HCT116 (cell line): Measurements from ENCODE around the gene DOK5. TPM values are rescaled to one million over a fixed set of nuclear protein-coding genes. Genes with fewer than 3 reads are reported as not detected.

Source experiments
- ATAC-seq: fragments of 200-7000 bp; cut with Tn5 transposase; 2 replicates; pipeline ENCODE4 v1.9.1; 2020; ENCODE audit warnings: mild to moderate bottlenecking, moderate library complexity
- BruUV-seq: library from RNA; stranded (reverse); fragments of 400-500 nt; replicated peaks from 2 replicates; lab custom pipeline; 2021; lab: Mats Ljungman, UMichigan
- CTCF ChIA-PET: fragments of 300-600 bp; sonication (Branson Sonifier 250); formaldehyde crosslinking; loops from one replicate; lab custom pipeline; 2021; ENCODE audit warnings: antibody characterized with exemption; lab: Charles Lee
- POLR2A ChIA-PET: fragments of 300-600, 350-600 bp; sonication (Branson Sonifier 250); formaldehyde crosslinking; loops from one replicate; lab custom pipeline; 2021; ENCODE audit warnings: antibody characterized with exemption; lab: Charles Lee
- RAD21 ChIA-PET, 2 experiments: fragments of 300-600 bp; sonication (Branson Sonifier 250); formaldehyde crosslinking; loops; one replicate each; lab custom pipeline; 2023; ENCODE audit warnings: low total read pairs in 2 of 2; ENCODE audit not compliant: uncharacterized antibody in 2 of 2, unreplicated experiment in 2 of 2, low non-redundant PET in 1 of 2; lab: Charles Lee
- DNase-seq: peaks from one replicate; pipeline ENCODE4 v3.0.0-alpha.2; 2010; ENCODE audit warnings: low read depth, low spot score
- H2AFZ ChIP-seq: fragments of 200-600 bp; shearing (Covaris generic), sonication (generic); 2 replicates; pipeline ENCODE4 v1.6.1; 2017; ENCODE audit warnings: low read depth, mixed run types, mixed read lengths, antibody characterized with exemption, low read length; ENCODE audit not compliant: poor library complexity, severe bottlenecking
- H3K27ac ChIP-seq: 2 replicates; pipeline ENCODE4 v1.5.1; 2012; ENCODE audit warnings: low read depth, low read length
- H3K27me3 ChIP-seq: fragments of 200-600 bp; sonication (generic); 2 replicates; pipeline ENCODE4 v1.6.1; 2016; ENCODE audit warnings: mixed run types, low read length, mixed read lengths; ENCODE audit not compliant: insufficient read depth
- H3K36me3 ChIP-seq, 2 experiments: fragments of 200-500 bp in 1 of 2; fragments of 200-600 bp in 1 of 2; sonication (Bioruptor generic) in 1 of 2; sonication (generic) in 1 of 2; 2 replicates each; pipeline versions ENCODE4 v1.5.1 to v1.6.1; 2014 to 2016; ENCODE audit warnings: low read length in 2 of 2, inconsistent platforms in 1 of 2, mixed read lengths in 1 of 2, mixed run types in 1 of 2; ENCODE audit not compliant: insufficient read depth in 2 of 2, control insufficient read depth in 1 of 2
- H3K4me1 ChIP-seq, 2 experiments: fragments of 200-600 bp in 1 of 2; sonication (generic) in 1 of 2; 2 replicates each; pipeline versions ENCODE4 v1.5.1 to v1.6.1; 2012 to 2017; ENCODE audit warnings: low read length in 2 of 2, inconsistent platforms in 1 of 2, mild to moderate bottlenecking in 1 of 2, mixed read lengths in 1 of 2, mixed run types in 1 of 2, moderate library complexity in 1 of 2; ENCODE audit not compliant: insufficient read depth in 2 of 2, control insufficient read depth in 1 of 2
- H3K4me2 ChIP-seq: fragments of 200-600 bp; sonication (generic); 2 replicates; pipeline ENCODE4 v1.6.1; 2017; ENCODE audit warnings: mixed run types, low read length, mixed read lengths
- H3K4me3 ChIP-seq, 2 experiments: fragments of 200-600 bp in 1 of 2; sonication (generic) in 1 of 2; replicated peaks in 1 of 2; 2 replicates each; pipeline ENCODE4 v1.5.1; 2011 to 2016; ENCODE audit warnings: low read length in 2 of 2, control low read depth in 1 of 2, low read depth in 1 of 2, mild to moderate bottlenecking in 1 of 2, mixed read lengths in 1 of 2, mixed run types in 1 of 2
- H3K79me2 ChIP-seq: fragments of 200-600 bp; sonication (generic); 2 replicates; pipeline ENCODE4 v1.6.1; 2017; ENCODE audit warnings: mild to moderate bottlenecking, mixed run types, low read length, moderate library complexity, mixed read lengths; ENCODE audit not compliant: insufficient read depth
- H3K9ac ChIP-seq: fragments of 200-600 bp; sonication (generic); 2 replicates; pipeline ENCODE4 v1.6.1; 2016; ENCODE audit warnings: low read length, mixed read lengths
- H3K9me2 ChIP-seq: fragments of 200-600 bp; sonication (generic), shearing (Covaris generic); 2 replicates; pipeline ENCODE4 v1.6.1; 2017; ENCODE audit warnings: mixed run types, mild to moderate bottlenecking, moderate library complexity; ENCODE audit not compliant: insufficient read depth
- H3K9me3 ChIP-seq, 2 experiments: fragments of 200-500 bp in 1 of 2; fragments of 200-600 bp in 1 of 2; sonication (Bioruptor generic) in 1 of 2; sonication (generic) in 1 of 2; 2 replicates each; pipeline ENCODE4 v1.6.1; 2014 to 2017; ENCODE audit warnings: low read length in 2 of 2, mixed read lengths in 2 of 2, inconsistent platforms in 1 of 2, low read depth in 1 of 2, mild to moderate bottlenecking in 1 of 2, mixed run types in 1 of 2, moderate library complexity in 1 of 2; ENCODE audit not compliant: control insufficient read depth in 1 of 2, insufficient read depth in 1 of 2
- H4K20me1 ChIP-seq: fragments of 200-600 bp; sonication (generic), shearing (Covaris generic); 2 replicates; pipeline ENCODE4 v1.6.1; 2017; ENCODE audit warnings: mixed run types, mild to moderate bottlenecking, moderate library complexity; ENCODE audit not compliant: insufficient read depth
- CBX3 ChIP-seq: IDR thresholded peaks from 2 replicates; pipeline ENCODE4 v1.6.1; 2012; ENCODE audit warnings: low read depth
- CEBPB ChIP-seq: IDR thresholded peaks from 2 replicates; pipeline ENCODE4 v1.6.1; 2012; ENCODE audit warnings: low read depth
- ELF1 ChIP-seq: IDR thresholded peaks from 2 replicates; pipeline ENCODE4 v1.6.1; 2012; ENCODE audit warnings: low read depth, borderline replicate concordance
- EZH2 ChIP-seq: fragments of 200-600 bp; sonication (generic); IDR thresholded peaks from 2 replicates; pipeline ENCODE4 v1.6.1; 2017; ENCODE audit warnings: antibody characterized with exemption, mixed run types
- EZH2phosphoT487 ChIP-seq: fragments of 200-600 bp; IDR thresholded peaks from 2 replicates; pipeline ENCODE4 v1.6.1; 2018; ENCODE audit warnings: antibody characterized with exemption, borderline replicate concordance
- FOSL1 ChIP-seq: IDR thresholded peaks from 2 replicates; pipeline ENCODE4 v1.6.1; 2012; ENCODE audit warnings: low read depth
- JUND ChIP-seq: IDR thresholded peaks from 2 replicates; pipeline ENCODE4 v1.6.1; 2012
- MAX ChIP-seq: IDR thresholded peaks from 2 replicates; pipeline ENCODE4 v1.6.1; 2012
- SP1 ChIP-seq: IDR thresholded peaks from 2 replicates; pipeline ENCODE4 v1.6.1; 2012; ENCODE audit warnings: low read depth
- SRF ChIP-seq: IDR thresholded peaks from 2 replicates; pipeline ENCODE4 v1.6.1; 2012; ENCODE audit warnings: low read depth
- TCF7L2 ChIP-seq: IDR thresholded peaks from 2 replicates; pipeline ENCODE4 v1.7.0; 2011; ENCODE audit warnings: borderline replicate concordance, inconsistent platforms; ENCODE audit not compliant: insufficient read depth, insufficient read length; ENCODE audit errors: extremely low read depth
- YY1 ChIP-seq: IDR thresholded peaks from 2 replicates; pipeline ENCODE4 v1.6.1; 2011; ENCODE audit warnings: low read length, low read depth, moderate library complexity, mild to moderate bottlenecking; ENCODE audit not compliant: insufficient replicate concordance; ENCODE audit errors: extremely low read depth
- ZNF274 ChIP-seq: fragments of 200-500 bp; sonication (Bioruptor generic); IDR thresholded peaks from 2 replicates; pipeline ENCODE4 v1.6.1; 2014; ENCODE audit warnings: mild to moderate bottlenecking, low read depth, low read length, inconsistent platforms
- intact Hi-C: fragments of 100-400 bp; cut with micrococcal nuclease; formaldehyde crosslinking; loops from 2 replicates; pipeline ENCODE4 v1.10.0; 2022
- total RNA-seq: library from RNA; stranded (reverse); gene quantifications from one replicate; pipeline ENCODE4 v1.2.1, GENCODE V29; 2021; ENCODE audit not compliant: unreplicated experiment
- TF ChIP-seq, protein P1 (sequence below): IDR thresholded peaks from 2 replicates; pipeline ENCODE4 v1.6.1; 2011; ENCODE audit warnings: mild to moderate bottlenecking, low read length, moderate library complexity; ENCODE audit not compliant: insufficient replicate concordance; ENCODE audit errors: extremely low read depth
- TF ChIP-seq, protein P2 (sequence below): IDR thresholded peaks from 2 replicates; pipeline ENCODE4 v1.6.1; 2012

Gene DOK5
- total RNA-seq, 1 experiment from 2014 or later = not detected

GRCh38 chr20:54573838-54574237, 98.4 kb downstream of the DOK5 start:
- Histone ChIP-seq H3K9ac (no peak overlapping the region), H3K36me3 (no peaks in the 10 kb centered on the region), H3K27me3 (peaks cover 13% of the 10 kb centered on the region; the same call in 1 of the 2 replicates), H3K4me3 (no peak overlapping the region), H2AFZ (no peak overlapping the region), H3K27ac (no peak overlapping the region), H3K79me2 (no peaks in the 10 kb centered on the region), H3K4me1 (no peaks in the 10 kb centered on the region), H3K9me2 (no peaks in the 10 kb centered on the region), H3K9me3 (no peaks in the 10 kb centered on the region), H4K20me1 (no peaks in the 10 kb centered on the region), H3K4me2 (no peak overlapping the region)
- TF ChIP-seq, protein P1, sequence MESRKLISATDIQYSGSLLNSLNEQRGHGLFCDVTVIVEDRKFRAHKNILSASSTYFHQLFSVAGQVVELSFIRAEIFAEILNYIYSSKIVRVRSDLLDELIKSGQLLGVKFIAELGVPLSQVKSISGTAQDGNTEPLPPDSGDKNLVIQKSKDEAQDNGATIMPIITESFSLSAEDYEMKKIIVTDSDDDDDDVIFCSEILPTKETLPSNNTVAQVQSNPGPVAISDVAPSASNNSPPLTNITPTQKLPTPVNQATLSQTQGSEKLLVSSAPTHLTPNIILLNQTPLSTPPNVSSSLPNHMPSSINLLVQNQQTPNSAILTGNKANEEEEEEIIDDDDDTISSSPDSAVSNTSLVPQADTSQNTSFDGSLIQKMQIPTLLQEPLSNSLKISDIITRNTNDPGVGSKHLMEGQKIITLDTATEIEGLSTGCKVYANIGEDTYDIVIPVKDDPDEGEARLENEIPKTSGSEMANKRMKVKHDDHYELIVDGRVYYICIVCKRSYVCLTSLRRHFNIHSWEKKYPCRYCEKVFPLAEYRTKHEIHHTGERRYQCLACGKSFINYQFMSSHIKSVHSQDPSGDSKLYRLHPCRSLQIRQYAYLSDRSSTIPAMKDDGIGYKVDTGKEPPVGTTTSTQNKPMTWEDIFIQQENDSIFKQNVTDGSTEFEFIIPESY = no peak
- no peak for TF ChIP-seq MAX
- no peak for TF ChIP-seq SP1
- TF ChIP-seq, protein P2, sequence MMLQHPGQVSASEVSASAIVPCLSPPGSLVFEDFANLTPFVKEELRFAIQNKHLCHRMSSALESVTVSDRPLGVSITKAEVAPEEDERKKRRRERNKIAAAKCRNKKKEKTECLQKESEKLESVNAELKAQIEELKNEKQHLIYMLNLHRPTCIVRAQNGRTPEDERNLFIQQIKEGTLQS = no peak
- TF ChIP-seq JUND = no peak
- no peak for TF ChIP-seq CEBPB
- TF ChIP-seq CBX3 = no peak
- no peak for TF ChIP-seq EZH2
- TF ChIP-seq TCF7L2 = no peak
- no peak for TF ChIP-seq EZH2phosphoT487
- TF ChIP-seq SRF = no peak
- no peak for TF ChIP-seq ZNF274
- TF ChIP-seq YY1 = no peak
- no peak for TF ChIP-seq ELF1
- TF ChIP-seq FOSL1 = no peak
- BruUV-seq = no TSS peak
- intact Hi-C loops = no loop called here
- ChIA-PET CTCF (no interaction called here), RAD21 (no interaction called here), POLR2A (no interaction called here)
- no peak for DNase-seq
- no peak for ATAC-seq
